ENCODE measurements around the gene TYMS. TPM values are rescaled to one million over a fixed set of nuclear protein-coding genes. Genes with fewer than 3 reads are reported as not detected.

Gene TYMS
- total RNA-seq, 1 experiment from 2014 or later: 149 TPM

- intact Hi-C loops (cut with micrococcal nuclease; ENCODE audit: unreplicated experiment): no loop called here
Measured at GRCh38 chr18:610214-610928, 47.1 kb upstream of the TYMS start.

DNA sequence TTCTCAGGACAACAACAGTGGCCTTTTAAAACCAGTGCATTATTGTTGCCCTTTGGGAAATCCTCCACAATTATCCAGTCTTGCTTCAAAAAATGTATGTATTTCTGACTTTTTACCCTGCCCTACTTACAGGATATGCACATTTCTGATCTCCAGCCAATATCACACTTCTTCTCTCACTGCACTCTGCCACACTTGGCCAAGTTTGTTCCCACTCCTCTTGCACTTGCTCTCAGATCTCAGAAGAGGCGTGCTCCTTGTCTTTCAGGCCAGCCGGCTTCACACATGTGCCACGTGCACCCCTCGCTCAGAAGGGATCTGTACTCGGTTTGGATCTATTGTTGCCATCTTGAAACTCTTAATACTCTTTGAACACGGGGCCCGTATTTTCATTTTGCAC is 45.3 kb upstream of the TYMS start:
- ChIA-PET CTCF (no interaction called here), POLR2A (ENCODE audit: unreplicated experiment) (no interaction called here)
- intact Hi-C loops (cut with micrococcal nuclease; ENCODE audit: unreplicated experiment): no loop called here
- Histone ChIP-seq H3K27ac (no peak overlapping the region), H3F3A (ENCODE audit: insufficient read depth, low read depth) (no peaks in the 10 kb centered on the region), H3K79me2 (ENCODE audit: low read depth) (no peaks in the 10 kb centered on the region), H3K36me3 (ENCODE audit: low read depth) (no peaks in the 10 kb centered on the region), H2AFZ (no peak overlapping the region), H3K9me3 (ENCODE audit: insufficient read depth, low read depth) (no peaks in the 10 kb centered on the region), H3K4me1 (replicated peaks; ENCODE audit: insufficient read depth) (no peaks in the 10 kb centered on the region), H3K27me3 (ENCODE audit: insufficient read depth, low read depth) (peaks cover 45% of the 10 kb centered on the region), H3K4me2 (no peak overlapping the region), H3K4me3 (no peak overlapping the region), H3K9me2 (ENCODE audit: insufficient read depth) (no peaks in the 10 kb centered on the region), H4K20me1 (ENCODE audit: insufficient read depth) (no peaks in the 10 kb centered on the region)
- no peak for DNase-seq
- BruUV-seq (replicated peaks): no TSS peak
- no peak for TF ChIP-seq EZH2 (IDR thresholded peaks at IDR 0.05; ENCODE audit: low read depth)
- TF ChIP-seq, protein P1, sequence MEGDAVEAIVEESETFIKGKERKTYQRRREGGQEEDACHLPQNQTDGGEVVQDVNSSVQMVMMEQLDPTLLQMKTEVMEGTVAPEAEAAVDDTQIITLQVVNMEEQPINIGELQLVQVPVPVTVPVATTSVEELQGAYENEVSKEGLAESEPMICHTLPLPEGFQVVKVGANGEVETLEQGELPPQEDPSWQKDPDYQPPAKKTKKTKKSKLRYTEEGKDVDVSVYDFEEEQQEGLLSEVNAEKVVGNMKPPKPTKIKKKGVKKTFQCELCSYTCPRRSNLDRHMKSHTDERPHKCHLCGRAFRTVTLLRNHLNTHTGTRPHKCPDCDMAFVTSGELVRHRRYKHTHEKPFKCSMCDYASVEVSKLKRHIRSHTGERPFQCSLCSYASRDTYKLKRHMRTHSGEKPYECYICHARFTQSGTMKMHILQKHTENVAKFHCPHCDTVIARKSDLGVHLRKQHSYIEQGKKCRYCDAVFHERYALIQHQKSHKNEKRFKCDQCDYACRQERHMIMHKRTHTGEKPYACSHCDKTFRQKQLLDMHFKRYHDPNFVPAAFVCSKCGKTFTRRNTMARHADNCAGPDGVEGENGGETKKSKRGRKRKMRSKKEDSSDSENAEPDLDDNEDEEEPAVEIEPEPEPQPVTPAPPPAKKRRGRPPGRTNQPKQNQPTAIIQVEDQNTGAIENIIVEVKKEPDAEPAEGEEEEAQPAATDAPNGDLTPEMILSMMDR (conservative IDR thresholded peaks at IDR 0.05): no peak

More at GRCh38 chr18:610214-610928, 47.1 kb upstream of the TYMS start:
- Histone ChIP-seq H3K4me1 (replicated peaks; ENCODE audit: insufficient read depth) (no peaks in the 10 kb centered on the region), H3K36me3 (ENCODE audit: low read depth) (no peaks in the 10 kb centered on the region), H3F3A (ENCODE audit: insufficient read depth, low read depth) (no peaks in the 10 kb centered on the region), H3K9me3 (ENCODE audit: insufficient read depth, low read depth) (no peaks in the 10 kb centered on the region), H3K4me3 (no peak overlapping the region), H3K79me2 (ENCODE audit: low read depth) (no peaks in the 10 kb centered on the region), H3K9me2 (ENCODE audit: insufficient read depth) (no peaks in the 10 kb centered on the region), H3K27me3 (ENCODE audit: insufficient read depth, low read depth) (peaks cover 62% of the 10 kb centered on the region), H4K20me1 (ENCODE audit: insufficient read depth) (no peaks in the 10 kb centered on the region), H3K27ac (no peak overlapping the region), H2AFZ (no peak overlapping the region), H3K4me2 (no peak overlapping the region)
- BruUV-seq (replicated peaks): no TSS peak
- CTCF ChIA-PET: no interaction called here
- no peak for TF ChIP-seq EZH2 (IDR thresholded peaks at IDR 0.05; ENCODE audit: low read depth)
- TF ChIP-seq, protein P1 (conservative IDR thresholded peaks at IDR 0.05): no peak
- POLR2A ChIA-PET (ENCODE audit: unreplicated experiment): interaction anchor here (0.6 kb wide), 1 partner anchor 458 kb away, joined by 12 read pairs; no protein-coding TSS in a partner anchor
- no peak for DNase-seq

- Histone ChIP-seq H3K9me2 (ENCODE audit: insufficient read depth) (no peaks in the 10 kb centered on the region), H3K9me3 (ENCODE audit: insufficient read depth, low read depth) (no peaks in the 10 kb centered on the region), H3K4me1 (replicated peaks; ENCODE audit: insufficient read depth) (no peaks in the 10 kb centered on the region), H2AFZ (no peak overlapping the region), H3F3A (ENCODE audit: insufficient read depth, low read depth) (no peaks in the 10 kb centered on the region), H3K4me3 (no peak overlapping the region), H3K27ac (no peak overlapping the region), H3K79me2 (ENCODE audit: low read depth) (no peaks in the 10 kb centered on the region), H3K4me2 (no peak overlapping the region), H4K20me1 (ENCODE audit: insufficient read depth) (no peaks in the 10 kb centered on the region), H3K27me3 (ENCODE audit: insufficient read depth, low read depth) (peaks cover 40% of the 10 kb centered on the region), H3K36me3 (ENCODE audit: low read depth) (no peaks in the 10 kb centered on the region)
- intact Hi-C loops (cut with micrococcal nuclease; ENCODE audit: unreplicated experiment): no loop called here
- no TSS peak for BruUV-seq (replicated peaks)
- POLR2A ChIA-PET (ENCODE audit: unreplicated experiment): no interaction called here
- DNase-seq: no peak
- CTCF ChIA-PET: no interaction called here
- TF ChIP-seq, protein P1 (conservative IDR thresholded peaks at IDR 0.05): no peak
- no peak for TF ChIP-seq EZH2 (IDR thresholded peaks at IDR 0.05; ENCODE audit: low read depth)
Measured at GRCh38 chr18:614193-614592, 43.3 kb upstream of the TYMS start.
